Fibroblast of skin of abdomen (primary cell): ENCODE measurements around the gene NKX2-4.
A peak's percentile ranks its signal among the peaks of the same experiment; 100 is the strongest.

ENCODE experiments used
- DNase-seq: peaks from one replicate; pipeline ENCODE4 v3.0.0-alpha.2; 2013

Gene NKX2-4

DNA sequence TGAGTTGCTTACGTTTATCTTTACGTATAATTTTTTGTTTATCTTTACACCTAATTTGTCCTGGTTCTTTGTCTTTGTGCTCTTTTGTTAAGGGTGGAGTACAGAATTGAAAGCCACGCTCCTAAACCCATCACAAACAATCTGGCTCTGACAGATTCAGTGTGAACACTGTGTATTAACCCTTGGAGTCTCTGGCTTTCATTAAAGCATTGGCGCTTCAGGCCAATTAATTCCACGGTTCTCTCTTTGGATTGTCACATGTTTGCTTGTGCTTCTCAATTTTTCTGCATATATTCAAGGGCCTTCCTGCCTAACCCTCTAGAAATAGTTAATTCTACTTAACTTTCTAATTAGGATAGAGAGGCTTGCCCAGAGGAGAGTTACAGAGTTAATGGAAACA is 38.6 kb downstream of the NKX2-4 start:
- no peak for DNase-seq

GRCh38 chr20:21357844-21358243 is 39.5 kb downstream of the NKX2-4 start:
- DNase-seq, result no peak

GRCh38 chr20:21356386-21356785 is 40.9 kb downstream of the NKX2-4 start:
- no peak for DNase-seq

DNA sequence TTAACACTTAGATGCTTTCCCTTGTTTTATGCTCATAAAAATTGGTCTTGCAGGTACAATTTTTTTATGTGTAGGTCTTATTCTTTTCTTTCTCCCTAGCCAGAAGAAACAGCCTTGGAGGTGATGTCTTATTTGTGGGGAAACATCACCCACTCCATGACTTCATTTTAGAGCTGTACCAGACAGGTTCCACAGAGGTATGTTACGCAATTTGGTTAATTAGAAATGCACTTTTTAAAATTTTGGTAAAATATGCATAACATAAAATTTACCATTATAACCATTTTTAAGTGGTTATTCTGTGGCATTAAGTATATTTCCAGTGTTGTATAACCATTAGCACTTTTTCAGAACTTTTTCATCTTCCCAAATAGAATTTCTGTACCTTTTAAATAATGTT is 41.3 kb downstream of the NKX2-4 start:
- DNase-seq, result no peak

- DNase-seq, result peak; percentile 20
Observed at GRCh38 chr20:21353236-21353635, 44.1 kb downstream of the NKX2-4 start.

DNA sequence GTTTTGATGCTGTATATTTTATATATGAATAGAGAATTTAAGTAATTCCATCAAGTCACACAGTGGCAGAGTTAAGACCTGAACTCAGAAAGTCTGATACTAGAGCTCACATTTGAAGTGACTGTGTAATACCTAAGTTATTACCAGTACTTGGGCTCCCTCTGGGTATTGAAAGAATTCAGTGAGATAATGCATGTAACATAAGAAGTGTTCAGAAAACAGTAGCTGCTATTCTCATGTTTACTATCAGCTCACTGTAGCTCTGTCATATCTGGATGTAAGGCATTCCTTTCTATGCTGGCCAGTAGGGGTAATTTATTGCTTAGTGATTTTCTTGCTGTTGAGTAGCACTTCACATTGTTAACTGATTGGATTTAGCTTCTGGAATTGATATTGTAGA is 44.6 kb downstream of the NKX2-4 start:
- DNase-seq, result peak; percentile 39
